ENCODE data around the gene WDR44.

DNA sequence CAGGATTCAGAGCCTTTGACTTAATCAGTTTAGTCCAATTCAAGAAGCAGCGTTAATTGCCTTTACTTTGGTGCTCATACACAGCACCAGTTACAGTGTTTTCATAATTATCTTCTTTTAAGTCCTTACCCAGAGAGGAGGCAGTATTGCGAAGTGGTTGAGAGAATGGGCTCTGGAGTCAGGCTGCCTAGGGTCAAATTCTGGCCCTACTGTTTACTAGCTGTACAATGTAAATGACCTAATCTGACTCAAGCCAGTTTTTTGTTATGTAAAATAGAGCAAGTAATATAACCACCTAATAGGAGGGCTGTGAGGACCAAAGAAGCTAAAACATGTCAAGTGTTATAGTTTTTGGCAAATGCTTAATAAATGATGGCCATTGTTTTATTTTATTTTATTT is 27.6 kb downstream of the WDR44 start:
- TF ChIP-seq, protein P1, sequence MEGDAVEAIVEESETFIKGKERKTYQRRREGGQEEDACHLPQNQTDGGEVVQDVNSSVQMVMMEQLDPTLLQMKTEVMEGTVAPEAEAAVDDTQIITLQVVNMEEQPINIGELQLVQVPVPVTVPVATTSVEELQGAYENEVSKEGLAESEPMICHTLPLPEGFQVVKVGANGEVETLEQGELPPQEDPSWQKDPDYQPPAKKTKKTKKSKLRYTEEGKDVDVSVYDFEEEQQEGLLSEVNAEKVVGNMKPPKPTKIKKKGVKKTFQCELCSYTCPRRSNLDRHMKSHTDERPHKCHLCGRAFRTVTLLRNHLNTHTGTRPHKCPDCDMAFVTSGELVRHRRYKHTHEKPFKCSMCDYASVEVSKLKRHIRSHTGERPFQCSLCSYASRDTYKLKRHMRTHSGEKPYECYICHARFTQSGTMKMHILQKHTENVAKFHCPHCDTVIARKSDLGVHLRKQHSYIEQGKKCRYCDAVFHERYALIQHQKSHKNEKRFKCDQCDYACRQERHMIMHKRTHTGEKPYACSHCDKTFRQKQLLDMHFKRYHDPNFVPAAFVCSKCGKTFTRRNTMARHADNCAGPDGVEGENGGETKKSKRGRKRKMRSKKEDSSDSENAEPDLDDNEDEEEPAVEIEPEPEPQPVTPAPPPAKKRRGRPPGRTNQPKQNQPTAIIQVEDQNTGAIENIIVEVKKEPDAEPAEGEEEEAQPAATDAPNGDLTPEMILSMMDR (IDR thresholded peaks at IDR 0.05; ENCODE audit: insufficient read depth, low read length) = no peak
- TF ChIP-seq REST (IDR thresholded peaks at IDR 0.05; ENCODE audit: insufficient replicate concordance, low read depth) (no peak), GABPA (IDR thresholded peaks at IDR 0.05; ENCODE audit: low read depth) (no peak)
